DMS114 treated with DMSO at 0.1 percent for 48 hours (cell line): ENCODE data around the gene EIF1.

Experiments used
- DNase-seq: peaks from one replicate; lab custom pipeline; 2025; ENCODE audit not compliant: unreplicated experiment; lab: John Stamatoyannopoulos, UW

Gene EIF1

GRCh38 chr17:41734139-41734948 is 45.7 kb downstream of the EIF1 start, which contains the start of gene HAP1:
TSS of gene HAP1 (minus strand) at chr17:41734643. CDS start at chr17:41734634, 9 bp downstream.
- DNase-seq: peak; percentile 23

GRCh38 chr17:41734949-41735313 is 46.2 kb downstream of the EIF1 start:
- no peak for DNase-seq

DNA sequence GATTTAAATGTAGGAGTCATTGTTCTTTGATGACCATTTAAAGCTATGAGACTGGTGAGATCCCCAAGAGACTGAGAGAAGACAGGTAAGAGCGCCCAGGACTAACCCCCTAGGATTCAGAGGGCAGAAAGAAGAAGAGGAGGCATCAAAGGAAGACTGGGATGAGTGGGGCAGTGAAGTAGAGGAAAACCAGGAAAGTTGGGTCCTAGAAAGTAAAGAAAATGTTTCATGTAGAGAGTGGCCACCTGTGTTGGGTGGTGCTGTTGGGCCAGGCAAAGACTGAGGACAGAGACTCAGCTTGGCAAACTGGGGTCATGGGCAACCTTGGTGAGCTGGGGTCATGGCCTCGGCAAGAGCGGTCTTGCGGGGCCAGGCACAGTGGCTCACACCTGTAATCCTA is 47.1 kb downstream of the EIF1 start:
- DNase-seq: no peak

DNA sequence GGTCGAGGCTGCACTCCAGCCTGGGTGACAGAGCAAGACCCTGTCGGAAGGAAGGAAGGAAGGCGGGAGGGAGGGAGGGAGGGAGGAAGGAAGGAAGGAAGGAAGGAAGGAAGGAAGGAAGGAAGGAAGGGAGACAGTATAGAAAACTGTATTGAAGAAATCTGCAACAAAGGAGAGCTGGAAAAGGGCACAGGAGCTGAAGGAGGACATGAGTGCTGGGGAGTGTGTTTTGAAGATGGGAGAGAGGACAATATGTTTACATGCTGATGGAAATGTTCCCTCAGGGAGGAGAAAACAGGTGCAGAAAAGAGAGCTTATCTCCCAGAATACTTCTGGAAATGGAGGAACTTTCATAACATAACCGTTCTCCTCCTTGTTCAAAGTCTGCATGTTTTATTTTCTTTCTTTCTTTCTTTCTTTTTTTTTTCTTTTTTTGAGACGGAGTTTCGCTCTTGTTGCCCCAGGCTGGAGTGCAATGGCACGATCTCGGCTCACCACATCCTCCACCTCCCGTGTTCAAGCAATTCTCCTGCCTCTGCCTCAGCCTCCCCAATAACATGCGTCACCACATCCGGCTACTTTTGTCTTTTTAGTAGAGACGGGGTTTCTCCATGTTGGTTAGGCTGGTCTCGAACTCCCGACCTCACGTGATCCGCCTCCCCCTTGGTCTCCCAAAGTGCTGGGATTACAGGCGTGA is 48.4 kb downstream of the EIF1 start:
- DNase-seq: no peak

DNA sequence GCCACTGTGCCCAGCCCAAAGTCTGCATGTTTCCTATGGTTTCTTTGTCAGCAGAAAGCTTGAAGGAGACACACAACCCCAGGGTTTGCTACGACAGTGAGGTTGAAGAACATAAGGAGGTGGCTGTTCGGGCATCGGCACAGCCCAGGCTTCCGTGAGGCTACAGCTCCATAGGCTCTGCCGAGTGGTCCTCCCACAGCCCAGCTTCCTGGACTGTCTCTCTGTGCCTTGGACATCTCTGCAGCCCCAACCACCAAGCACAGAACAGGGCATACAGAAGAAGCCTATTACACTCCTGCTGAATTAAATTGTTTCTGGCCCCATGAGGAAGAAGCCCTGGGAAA is 49.0 kb downstream of the EIF1 start:
- DNase-seq: no peak

DNA sequence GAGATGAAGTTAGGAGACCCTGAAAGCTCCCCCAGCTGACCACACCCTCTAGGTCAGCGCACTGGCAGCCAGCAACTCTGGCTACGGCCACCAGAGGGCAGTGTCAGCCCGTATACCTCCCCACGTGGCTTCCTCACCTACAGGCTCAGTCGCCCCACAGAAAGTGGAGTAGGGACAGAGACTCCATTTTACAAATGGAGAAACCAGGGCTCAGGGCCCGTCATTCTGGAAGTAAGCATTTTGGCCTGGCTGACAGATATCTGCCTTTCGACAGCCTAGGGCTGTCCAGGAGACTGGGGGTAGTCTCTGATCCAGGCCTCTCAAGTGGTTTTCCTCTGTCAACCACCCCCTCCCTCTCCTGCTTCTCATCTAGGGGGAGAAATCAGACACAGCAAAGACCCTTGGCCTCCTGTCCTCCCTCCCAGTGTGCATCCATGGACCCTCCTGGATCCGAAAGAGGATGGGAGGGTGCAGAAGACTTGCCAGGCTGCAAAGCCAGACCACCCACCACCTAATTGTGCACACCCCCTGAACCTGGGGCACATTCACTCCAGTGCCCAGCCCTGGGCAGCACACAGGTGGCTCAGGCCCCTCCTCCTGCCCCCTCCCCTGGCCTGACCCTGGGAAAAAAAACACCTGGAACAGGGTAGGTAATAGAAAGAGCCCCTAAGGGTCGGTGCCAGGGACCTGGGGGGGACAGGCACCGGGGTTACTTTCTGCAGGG is 49.6 kb downstream of the EIF1 start:
- DNase-seq: peak; percentile 74

DNA sequence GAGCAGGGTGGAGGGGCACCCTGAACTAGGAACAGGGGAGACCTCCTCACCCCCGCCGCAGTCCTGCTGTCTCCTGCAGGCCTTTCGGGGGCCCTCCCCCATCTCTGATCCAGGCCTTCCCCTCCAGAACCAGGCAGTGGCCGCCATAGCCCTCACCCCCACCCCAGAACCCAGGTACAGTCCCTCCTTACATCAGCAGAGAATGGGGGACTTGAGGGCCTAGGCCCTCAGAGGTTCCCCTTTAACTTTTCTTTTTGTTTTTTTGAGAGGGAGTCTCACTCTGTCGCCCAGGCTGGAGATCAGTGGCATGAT is 50.1 kb downstream of the EIF1 start:
- no peak for DNase-seq

DNA sequence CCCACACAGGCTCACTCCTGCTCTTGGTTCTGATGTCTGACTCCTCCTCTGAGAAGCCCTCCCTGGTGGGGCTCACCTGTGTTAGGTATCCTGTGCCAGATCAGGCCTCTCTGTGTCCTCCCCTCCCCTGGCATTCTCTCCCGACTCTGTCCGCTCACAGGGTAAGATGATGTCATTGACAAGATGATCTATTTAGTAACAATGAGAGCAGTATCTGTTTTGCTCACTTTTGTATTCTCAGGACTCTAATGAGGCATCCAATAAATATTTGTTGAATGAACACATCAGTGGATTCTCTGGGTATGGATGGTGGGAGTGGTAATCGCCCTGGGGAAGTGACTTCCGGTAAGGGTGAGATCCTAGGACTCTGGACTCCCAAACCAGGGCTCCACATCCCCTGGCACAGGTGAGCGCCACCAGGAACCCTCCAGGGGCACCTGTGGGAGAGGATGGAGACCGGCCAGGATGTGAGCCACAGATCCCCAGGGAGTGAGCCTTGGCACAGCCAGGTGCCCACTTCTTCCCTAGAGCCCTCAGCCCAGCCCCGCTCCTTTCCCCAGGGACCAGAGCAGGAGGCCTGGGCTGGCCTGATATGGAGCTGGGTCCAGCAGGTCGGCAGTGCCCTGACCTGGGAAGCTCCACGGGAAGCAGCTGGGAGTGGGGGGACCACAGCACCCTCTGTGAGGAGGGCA is 51.1 kb downstream of the EIF1 start:
- no peak for DNase-seq

DNA sequence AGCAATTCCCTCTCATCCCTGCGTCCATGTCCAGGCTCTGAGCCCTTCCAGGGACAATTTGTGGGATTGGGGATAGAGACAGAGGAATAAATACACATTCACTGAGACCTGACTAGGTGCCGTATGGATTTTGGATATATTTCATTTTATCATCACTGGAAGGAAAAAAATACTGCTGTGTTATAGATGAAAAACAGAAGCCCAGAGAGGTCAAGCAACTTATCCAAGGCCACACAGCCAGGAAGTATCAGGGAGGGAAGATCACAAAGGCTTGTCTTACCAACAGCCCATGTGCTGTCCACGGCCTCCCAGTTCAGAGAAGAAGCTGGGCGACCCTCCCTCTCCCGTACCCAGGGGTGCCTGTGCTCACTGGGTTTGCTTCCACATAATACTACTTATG is 51.8 kb downstream of the EIF1 start:
- DNase-seq: no peak

DNA sequence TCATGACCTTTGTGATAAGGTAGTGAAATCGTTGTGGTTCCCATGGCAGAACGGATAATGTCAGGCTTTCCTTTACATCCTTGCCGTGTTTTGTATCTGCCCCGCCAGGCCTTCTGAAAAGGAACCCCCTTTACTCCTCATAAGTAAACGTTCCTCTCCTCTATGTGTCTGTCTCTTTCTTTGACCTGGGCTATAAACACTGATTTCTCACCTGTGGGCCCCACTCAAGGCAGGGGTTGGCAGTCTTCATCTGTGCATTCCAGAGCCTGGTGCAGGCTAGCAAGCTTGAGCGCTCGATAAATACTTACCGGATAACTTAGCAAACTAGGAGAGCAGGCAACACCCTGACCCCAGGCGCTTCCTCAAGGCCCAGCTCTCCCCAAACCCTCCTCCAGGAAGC is 53.0 kb downstream of the EIF1 start:
- DNase-seq: no peak
